ENCODE measurements around the gene GJB3. TPM values are rescaled to one million over a fixed set of nuclear protein-coding genes. Genes with fewer than 3 reads are reported as not detected.
"Not testable (repeated sequence)": the region's sequence is repeated elsewhere in the genome, so short reads cannot be mapped to it uniquely, and the experiment has no call there.

Gene GJB3
- total RNA-seq = under 1 TPM; 0.21 to 0.42 TPM
- 1 to 10 TPM in 1 of 2 donors, not detected in 1; 1.0 TPM for polyA plus RNA-seq
- long read RNA-seq, donor 1, partial matches to known transcripts = 2 of 4 reads
- long read RNA-seq, donor 1, other reads (novel, unspliced or antisense) = 0 of 4 reads
- long read RNA-seq, donor 2 = 0 reads

GRCh38 chr1:34781071-34781843, at the start of gene GJB3:
Gene GJB3 (plus strand): TSS chr1:34781214. CDS start chr1:34784763, 3,549 bp downstream.
- DNase-seq (peak in 1 of 2 donors; percentile 77), ATAC-seq (ENCODE audit: low FRiP score) (peak; percentile 36)
- WGBS, 2 donors = 1% methylated on average over 57 to 62 of the region's 62 CpGs
- H3K4me1 ChIP-seq (ENCODE audit: control insufficient read depth in 1 of 2, insufficient read depth in 2 of 2, low read length in 2 of 2) = no peaks in the 10 kb centered on the region
- no peaks in the 10 kb centered on the region for H3K27me3 ChIP-seq (ENCODE audit: control insufficient read depth in 1 of 2, insufficient read depth in 2 of 2, low read length in 1 of 2)
- no peaks in the 10 kb centered on the region for H3K36me3 ChIP-seq (ENCODE audit: control insufficient read depth in 1 of 2, insufficient read depth in 2 of 2, low read length in 1 of 2)
- intact Hi-C loops (cut with DNase I) = no loop called here
- no peaks in the 10 kb centered on the region for H3K9me3 ChIP-seq (ENCODE audit: control insufficient read depth, low read length)
- peak within 1 kb of the TSS; percentile 38 to 42 for H3K4me3 ChIP-seq (ENCODE audit: low read length in 2 of 2)
- no peak within 1 kb of the TSS for H3K27ac ChIP-seq (ENCODE audit: low read depth in 1 of 2, low read length in 2 of 2)

- H3K27me3 ChIP-seq (ENCODE audit: control insufficient read depth in 1 of 2, insufficient read depth in 2 of 2, low read length in 1 of 2); intact Hi-C loops (cut with DNase I): not testable (repeated sequence)
These were observed 48.2 kb upstream of the GJB3 start for GRCh38 chr1:34732831-34733230.

GRCh38 chr1:34736692-34737091, 44.3 kb upstream of the GJB3 start:
- intact Hi-C loops (cut with DNase I) = no loop called here

More at GRCh38 chr1:34732831-34733230, 48.2 kb upstream of the GJB3 start:
- not testable (repeated sequence) for H3K27ac ChIP-seq (ENCODE audit: low read depth in 1 of 2, low read length in 2 of 2); ATAC-seq (ENCODE audit: low FRiP score); H3K36me3 ChIP-seq (ENCODE audit: control insufficient read depth in 1 of 2, insufficient read depth in 2 of 2, low read length in 1 of 2); H3K4me3 ChIP-seq (ENCODE audit: low read length in 2 of 2); H3K4me1 ChIP-seq (ENCODE audit: control insufficient read depth in 1 of 2, insufficient read depth in 2 of 2, low read length in 2 of 2); DNase-seq; H3K9me3 ChIP-seq (ENCODE audit: control insufficient read depth, low read length)
- 62 to 66% methylated on average over 7 of the region's 7 CpGs for WGBS, 2 donors

GRCh38 chr1:34737236-34737635, 43.8 kb upstream of the GJB3 start:
- H3K9me3 ChIP-seq (ENCODE audit: control insufficient read depth, low read length); H3K4me3 ChIP-seq (ENCODE audit: low read length in 2 of 2); H3K27me3 ChIP-seq (ENCODE audit: control insufficient read depth in 1 of 2, insufficient read depth in 2 of 2, low read length in 1 of 2); H3K36me3 ChIP-seq (ENCODE audit: control insufficient read depth in 1 of 2, insufficient read depth in 2 of 2, low read length in 1 of 2); H3K4me1 ChIP-seq (ENCODE audit: control insufficient read depth in 1 of 2, insufficient read depth in 2 of 2, low read length in 2 of 2); DNase-seq; H3K27ac ChIP-seq (ENCODE audit: low read depth in 1 of 2, low read length in 2 of 2); ATAC-seq (ENCODE audit: low FRiP score); intact Hi-C loops (cut with DNase I): not testable (repeated sequence)
- WGBS, 2 donors = 84 to 87% methylated on average over 12 of the region's 12 CpGs

More at GRCh38 chr1:34736692-34737091, 44.3 kb upstream of the GJB3 start:
- H3K4me3 ChIP-seq (ENCODE audit: low read length in 2 of 2) = no peak overlapping the region
- H3K27me3 ChIP-seq (ENCODE audit: control insufficient read depth in 1 of 2, insufficient read depth in 2 of 2, low read length in 1 of 2) = no peaks in the 10 kb centered on the region
- no peak for ATAC-seq (ENCODE audit: low FRiP score)
- no peaks in the 10 kb centered on the region for H3K36me3 ChIP-seq (ENCODE audit: control insufficient read depth in 1 of 2, insufficient read depth in 2 of 2, low read length in 1 of 2)
- WGBS, 2 donors = 83 to 86% methylated on average over 10 of the region's 10 CpGs
- no peak overlapping the region for H3K27ac ChIP-seq (ENCODE audit: low read depth in 1 of 2, low read length in 2 of 2)
- no peaks in the 10 kb centered on the region for H3K9me3 ChIP-seq (ENCODE audit: control insufficient read depth, low read length)
- DNase-seq = no peak
- no peaks in the 10 kb centered on the region for H3K4me1 ChIP-seq (ENCODE audit: control insufficient read depth in 1 of 2, insufficient read depth in 2 of 2, low read length in 2 of 2)

- intact Hi-C loops (cut with DNase I) = loop anchor here (5.0 to 10.0 kb wide), 2 partner anchors 1105 to 1107 kb away; no protein-coding TSS in a partner anchor
- no peak overlapping the region for H3K4me3 ChIP-seq (ENCODE audit: low read length in 2 of 2)
- H3K9me3 ChIP-seq (ENCODE audit: control insufficient read depth, low read length) = no peaks in the 10 kb centered on the region
- H3K36me3 ChIP-seq (ENCODE audit: control insufficient read depth in 1 of 2, insufficient read depth in 2 of 2, low read length in 1 of 2) = no peaks in the 10 kb centered on the region
- 63 to 73% methylated on average over 3 of the region's 3 CpGs for WGBS, 2 donors
- no peak overlapping the region for H3K27ac ChIP-seq (ENCODE audit: low read depth in 1 of 2, low read length in 2 of 2)
- no peak for ATAC-seq (ENCODE audit: low FRiP score)
- H3K27me3 ChIP-seq (ENCODE audit: control insufficient read depth in 1 of 2, insufficient read depth in 2 of 2, low read length in 1 of 2) = no peaks in the 10 kb centered on the region
- DNase-seq = peak in 1 of 2 donors; percentile 36
- H3K4me1 ChIP-seq (ENCODE audit: control insufficient read depth in 1 of 2, insufficient read depth in 2 of 2, low read length in 2 of 2) = no peaks in the 10 kb centered on the region
These were observed 41.4 kb upstream of the GJB3 start for GRCh38 chr1:34739613-34740012.

- no peaks in the 10 kb centered on the region for H3K27me3 ChIP-seq (ENCODE audit: control insufficient read depth in 1 of 2, insufficient read depth in 2 of 2, low read length in 1 of 2)
- intact Hi-C loops (cut with DNase I) = loop anchor here (5.0 to 10.0 kb wide), 2 partner anchors 1106 to 1108 kb away; no protein-coding TSS in a partner anchor
- no peak for ATAC-seq (ENCODE audit: low FRiP score)
- 45 to 48% methylated on average over 18 of the region's 18 CpGs for WGBS, 2 donors
- DNase-seq = peak in 1 of 2 donors; percentile 40
- H3K4me1 ChIP-seq (ENCODE audit: control insufficient read depth in 1 of 2, insufficient read depth in 2 of 2, low read length in 2 of 2) = no peaks in the 10 kb centered on the region
- no peaks in the 10 kb centered on the region for H3K36me3 ChIP-seq (ENCODE audit: control insufficient read depth in 1 of 2, insufficient read depth in 2 of 2, low read length in 1 of 2)
- H3K9me3 ChIP-seq (ENCODE audit: control insufficient read depth, low read length) = no peaks in the 10 kb centered on the region
- H3K4me3 ChIP-seq (ENCODE audit: low read length in 2 of 2) = no peak overlapping the region
- no peak overlapping the region for H3K27ac ChIP-seq (ENCODE audit: low read depth in 1 of 2, low read length in 2 of 2)
These were observed 40.7 kb upstream of the GJB3 start for GRCh38 chr1:34740161-34740868.

GRCh38 chr1:34742667-34743270, 38.2 kb upstream of the GJB3 start:
- 12 to 14% methylated on average over 14 to 16 of the region's 16 CpGs for WGBS, 2 donors
- H3K4me3 ChIP-seq (ENCODE audit: low read length in 2 of 2) = no peak overlapping the region
- H3K36me3 ChIP-seq (ENCODE audit: control insufficient read depth in 1 of 2, insufficient read depth in 2 of 2, low read length in 1 of 2) = no peaks in the 10 kb centered on the region
- H3K9me3 ChIP-seq (ENCODE audit: control insufficient read depth, low read length) = no peaks in the 10 kb centered on the region
- intact Hi-C loops (cut with DNase I) = loop anchor here (5.0 to 10.0 kb wide), 2 partner anchors 1108 to 1110 kb away; no protein-coding TSS in a partner anchor
- DNase-seq (peak; percentile 79 to 93), ATAC-seq (ENCODE audit: low FRiP score) (peak; percentile 80)
- H3K4me1 ChIP-seq (ENCODE audit: control insufficient read depth in 1 of 2, insufficient read depth in 2 of 2, low read length in 2 of 2) = no peaks in the 10 kb centered on the region
- no peak overlapping the region for H3K27ac ChIP-seq (ENCODE audit: low read depth in 1 of 2, low read length in 2 of 2)
- H3K27me3 ChIP-seq (ENCODE audit: control insufficient read depth in 1 of 2, insufficient read depth in 2 of 2, low read length in 1 of 2) = no peaks in the 10 kb centered on the region

- no peaks in the 10 kb centered on the region for H3K27me3 ChIP-seq (ENCODE audit: control insufficient read depth in 1 of 2, insufficient read depth in 2 of 2, low read length in 1 of 2)
- WGBS, 2 donors = 87 to 92% methylated on average over 6 of the region's 6 CpGs
- DNase-seq (no peak), ATAC-seq (ENCODE audit: low FRiP score) (no peak)
- no peaks in the 10 kb centered on the region for H3K36me3 ChIP-seq (ENCODE audit: control insufficient read depth in 1 of 2, insufficient read depth in 2 of 2, low read length in 1 of 2)
- intact Hi-C loops (cut with DNase I) = loop anchor here (5.0 to 10.0 kb wide), 2 partner anchors 1109 to 1111 kb away; no protein-coding TSS in a partner anchor
- H3K27ac ChIP-seq (ENCODE audit: low read depth in 1 of 2, low read length in 2 of 2) = no peak overlapping the region
- no peaks in the 10 kb centered on the region for H3K9me3 ChIP-seq (ENCODE audit: control insufficient read depth, low read length)
- H3K4me1 ChIP-seq (ENCODE audit: control insufficient read depth in 1 of 2, insufficient read depth in 2 of 2, low read length in 2 of 2) = no peaks in the 10 kb centered on the region
- no peak overlapping the region for H3K4me3 ChIP-seq (ENCODE audit: low read length in 2 of 2)
These were observed 37.2 kb upstream of the GJB3 start for GRCh38 chr1:34743775-34744174.

All from aorta (tissue), 5 donors.